Measurements from ENCODE around the gene ALKBH2.
"Not testable (repeated sequence)": the region's sequence is repeated elsewhere in the genome, so short reads cannot be mapped to it uniquely, and the experiment has no call there.

ALKBH2 gene

DNA sequence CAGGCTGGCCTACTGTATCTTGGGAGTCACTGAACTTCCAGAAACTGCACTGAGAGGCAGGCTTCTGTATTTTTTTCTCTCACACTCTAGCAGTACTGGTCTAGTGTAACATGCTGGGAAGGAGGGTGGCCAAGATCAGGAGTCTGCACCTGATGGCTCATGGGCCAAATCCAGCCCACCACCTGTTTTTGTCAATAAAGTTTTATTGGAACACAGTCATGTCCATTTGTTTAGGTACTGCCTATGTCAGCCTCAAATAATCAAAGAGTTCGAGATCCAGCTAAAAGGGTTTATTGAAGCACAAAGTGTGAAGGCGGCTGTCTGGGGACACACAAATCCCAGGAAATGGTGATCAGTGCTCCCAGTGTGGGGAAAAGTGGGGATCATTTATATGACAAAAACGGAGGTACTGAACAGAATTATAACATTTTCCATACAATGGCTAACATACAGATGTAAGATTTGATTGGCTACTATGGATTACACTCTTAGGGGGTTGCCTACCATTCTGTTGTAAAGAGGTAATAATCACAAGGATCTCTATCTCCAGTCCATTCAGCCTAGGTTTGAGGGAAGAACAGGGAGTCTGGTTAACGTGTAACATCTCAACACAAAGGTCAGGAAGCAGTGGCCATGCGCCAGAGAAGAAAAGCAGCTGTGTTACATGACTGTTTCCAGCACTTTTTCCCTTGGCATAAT lies 28.0 kb downstream of the ALKBH2 start:
- no peak for DNase-seq

DNA sequence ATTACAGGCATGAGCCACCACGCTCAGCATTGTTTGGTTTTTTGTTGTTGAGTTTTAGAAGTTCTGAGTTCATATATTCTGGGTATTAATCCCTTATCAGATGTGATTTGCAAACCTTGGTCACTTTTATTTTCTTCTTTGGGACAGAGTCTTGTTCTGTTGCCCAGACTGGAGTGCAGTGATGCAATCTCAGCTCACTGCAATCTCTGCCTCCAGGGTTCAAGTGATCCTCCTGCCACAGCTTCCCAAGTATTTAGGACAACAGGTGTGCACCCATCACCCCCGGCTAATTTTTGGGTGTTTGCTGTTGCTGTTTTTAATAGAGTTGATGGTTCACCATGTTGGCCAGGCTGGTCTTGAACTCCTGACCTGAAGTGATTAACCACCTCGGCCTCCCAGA lies 29.1 kb downstream of the ALKBH2 start:
- DNase-seq: no peak

DNA sequence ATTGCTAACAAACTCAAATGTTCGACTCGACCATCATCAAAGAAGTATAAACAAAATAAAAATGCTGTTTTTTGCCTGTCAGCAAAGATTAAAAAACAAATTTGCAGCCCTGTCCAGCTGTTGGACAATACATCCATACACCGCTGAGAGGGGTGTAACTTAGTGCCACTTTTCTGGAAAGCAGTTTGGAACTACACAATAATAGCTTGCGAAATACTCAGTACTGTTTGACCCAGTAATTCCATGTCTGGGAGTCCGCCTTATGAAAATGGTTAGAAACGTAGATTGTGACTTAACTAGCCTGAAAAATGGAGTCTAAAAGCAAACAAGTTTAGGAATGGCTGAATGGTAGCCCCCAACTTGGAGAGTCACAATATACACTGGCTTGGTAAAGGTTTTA lies 34.5 kb downstream of the ALKBH2 start:
- no peak for DNase-seq

GRCh38 chr12:109057376-109057775 lies 35.9 kb downstream of the ALKBH2 start:
- DNase-seq: no peak

DNA sequence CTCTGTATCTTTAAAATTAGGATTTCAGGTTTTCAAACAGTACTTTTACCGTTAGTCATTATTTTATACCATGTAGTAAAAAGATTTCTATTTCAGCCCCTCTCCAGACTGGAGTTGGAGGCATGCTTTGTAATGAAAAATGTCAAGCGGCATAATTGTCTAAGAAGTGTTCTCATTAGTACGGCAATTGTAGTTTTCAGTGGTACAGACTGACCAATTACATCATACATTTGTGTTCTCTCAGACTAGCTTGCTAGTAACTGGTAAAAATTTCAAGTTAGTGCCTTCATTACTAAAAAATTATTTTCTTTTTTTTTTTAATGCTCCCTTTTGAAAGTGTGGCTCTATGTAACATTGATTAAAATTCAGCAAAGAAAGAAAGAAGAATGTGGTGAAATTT lies 36.4 kb downstream of the ALKBH2 start:
- DNase-seq: no peak

GRCh38 chr12:109054520-109054919 lies 38.8 kb downstream of the ALKBH2 start:
- DNase-seq: no peak

GRCh38 chr12:109054124-109054513 lies 39.2 kb downstream of the ALKBH2 start:
- not testable (repeated sequence) for DNase-seq

- DNase-seq: no peak
Observed at GRCh38 chr12:109053382-109054123, 39.7 kb downstream of the ALKBH2 start.

GRCh38 chr12:109052414-109053323 lies 40.6 kb downstream of the ALKBH2 start, which contains the start of gene USP30:
TSS of gene USP30 (plus strand) at chr12:109052576. CDS start at chr12:109052679, 103 bp downstream.
- DNase-seq: peak; percentile 88

- no peak for DNase-seq
Observed at GRCh38 chr12:109052097-109052413, 41.2 kb downstream of the ALKBH2 start.

DNA sequence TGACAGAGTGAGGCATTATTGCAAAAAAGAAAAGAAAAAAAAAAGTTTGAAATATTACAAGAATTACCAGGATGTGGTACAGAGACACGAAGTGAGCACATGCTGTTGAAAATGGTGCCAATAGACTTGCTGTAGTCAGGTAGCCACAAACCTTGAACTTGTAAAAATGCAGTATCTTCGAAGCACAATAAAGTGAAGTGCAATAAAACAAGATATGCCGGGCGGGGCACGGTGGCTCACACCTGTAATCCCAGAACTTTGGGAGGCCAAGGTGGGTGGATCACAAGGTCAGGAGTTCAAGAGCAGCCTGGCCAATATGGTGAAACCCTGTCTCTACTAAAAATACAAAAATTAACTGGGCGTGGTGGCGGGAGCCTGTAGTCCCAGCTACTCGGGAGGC lies 43.5 kb downstream of the ALKBH2 start:
- not testable (repeated sequence) for DNase-seq

GRCh38 chr12:109048706-109049105 lies 44.6 kb downstream of the ALKBH2 start:
- DNase-seq: not testable (repeated sequence)

GRCh38 chr12:109047081-109047805 lies 46.0 kb downstream of the ALKBH2 start:
- DNase-seq: no peak

DNA sequence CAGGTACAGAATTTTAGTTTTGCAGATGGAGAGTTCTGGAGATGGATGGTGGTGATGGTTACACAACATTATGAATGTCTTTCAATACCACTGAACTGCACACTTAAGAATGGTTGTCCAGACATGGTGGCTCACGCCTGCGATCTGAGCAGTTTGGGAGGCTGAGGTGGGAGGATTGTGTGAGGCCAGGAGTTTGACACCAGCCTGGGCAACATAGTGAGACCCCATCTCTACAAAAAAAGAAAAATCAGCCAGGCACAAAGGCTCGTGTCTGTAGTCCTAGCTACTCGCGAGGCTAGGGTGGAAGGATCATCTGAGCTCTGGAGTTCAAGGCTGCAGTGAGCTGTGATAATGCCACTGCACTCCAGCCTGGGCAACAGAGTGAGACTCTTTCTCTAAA lies 49.0 kb downstream of the ALKBH2 start:
- no peak for DNase-seq

All from NCI-H1436 (cell line).